Daoy (cell line): ENCODE results near the gene PPP1R15B. TPM values are rescaled to one million over a fixed set of nuclear protein-coding genes. Genes with fewer than 3 reads are reported as not detected.

Experiments used
- DNase-seq: peaks from one replicate; pipeline ENCODE4 v3.0.0-alpha.2; 2015; ENCODE audit warnings: low read depth
- total RNA-seq: library from RNA; depleted of rRNA; stranded (reverse); fragments of >200 nt; shearing (Covaris generic); gene quantifications from 2 replicates; pipeline ENCODE4 v1.2.3, GENCODE V29; 2014; rRNA removed

The PPP1R15B gene
- total RNA-seq, 1 experiment from 2014 or later: 22.5 TPM

DNA sequence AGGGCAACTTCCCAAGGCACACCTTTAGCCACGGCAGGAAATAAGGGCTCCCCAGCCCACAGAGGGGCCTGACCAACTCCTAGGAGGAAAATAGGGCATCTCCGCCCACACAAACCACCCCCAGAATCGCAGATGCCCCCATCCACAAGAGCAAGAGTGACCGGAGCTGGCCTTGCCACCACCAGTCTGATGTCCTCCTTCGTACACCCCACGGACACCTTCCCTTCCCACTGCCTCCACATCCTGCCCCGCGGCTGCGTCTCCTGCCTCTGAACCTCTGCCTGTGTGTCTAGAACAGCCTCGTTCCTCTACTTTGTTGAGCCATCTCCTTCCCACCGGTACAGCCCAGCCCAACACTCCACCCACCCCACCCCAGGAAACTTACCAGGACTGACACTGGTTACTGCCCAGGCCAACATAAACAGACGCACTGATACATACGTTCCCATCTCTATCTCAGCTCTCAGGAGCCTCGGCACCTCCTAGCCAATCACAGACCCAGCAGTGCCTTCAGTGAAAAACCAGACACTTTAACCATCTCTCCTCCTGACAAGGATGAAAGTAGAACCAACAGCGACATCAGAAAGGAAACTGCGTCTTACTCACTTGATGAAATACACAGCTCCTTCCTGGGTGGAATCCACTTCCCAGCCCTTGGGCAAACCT, 44.3 kb downstream of the PPP1R15B start:
- no peak for DNase-seq

GRCh38 chr1:204366759-204367158, 44.9 kb downstream of the PPP1R15B start:
- DNase-seq: peak; percentile 32

- peak; percentile 79 for DNase-seq
These were observed 48.1 kb downstream of the PPP1R15B start for GRCh38 chr1:204363335-204364114.

DNA sequence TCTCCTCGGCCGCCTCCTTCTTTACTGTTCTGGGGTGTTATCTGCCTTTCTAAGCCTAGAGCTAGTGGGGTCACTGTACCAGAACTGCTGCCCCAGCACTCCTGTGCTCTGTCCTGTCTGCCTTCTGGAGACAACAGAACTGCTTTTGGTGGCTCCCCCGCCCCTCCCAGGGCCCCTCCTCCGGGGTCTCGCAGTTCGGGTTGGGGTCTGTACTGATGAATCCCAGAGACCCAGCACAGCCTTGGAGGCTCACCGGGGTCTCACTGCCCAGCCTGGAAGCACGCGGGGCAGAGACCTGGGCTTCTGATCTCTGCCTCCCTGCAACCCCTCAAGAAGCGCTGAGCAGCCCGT, 48.7 kb downstream of the PPP1R15B start:
- DNase-seq: no peak

- no peak for DNase-seq
These were observed 49.8 kb downstream of the PPP1R15B start for GRCh38 chr1:204361781-204362180.

DNA sequence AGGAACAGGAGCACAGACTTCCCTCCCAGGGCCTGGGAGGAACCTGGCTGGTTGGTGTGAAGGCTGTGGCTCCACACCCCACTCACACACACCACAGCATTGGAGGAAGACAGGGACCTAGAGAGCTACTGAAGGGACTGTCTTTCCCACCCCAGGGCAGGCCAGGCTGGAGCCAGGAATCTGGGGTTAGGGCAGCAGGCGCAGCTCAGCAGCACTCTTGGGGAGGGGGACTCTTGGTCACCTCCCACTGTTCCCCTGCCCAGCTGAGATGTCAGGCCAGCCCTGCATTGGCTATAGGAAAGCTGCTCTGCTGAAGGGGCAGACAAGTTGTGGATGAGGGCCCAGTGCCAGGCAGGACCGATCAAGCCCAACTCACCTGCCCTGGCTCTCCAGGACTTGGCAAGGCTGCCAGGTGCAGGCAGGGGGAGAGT, 50.3 kb downstream of the PPP1R15B start:
- no peak for DNase-seq

- DNase-seq: no peak
These were observed 51.3 kb downstream of the PPP1R15B start for GRCh38 chr1:204360314-204360713.

GRCh38 chr1:204359474-204360255, 52.0 kb downstream of the PPP1R15B start, which contains the start of gene PLEKHA6:
TSS of gene PLEKHA6 (minus strand) at chr1:204359929. CDS start at chr1:204273727, 86,202 bp downstream.
- DNase-seq: peak; percentile 63

DNA sequence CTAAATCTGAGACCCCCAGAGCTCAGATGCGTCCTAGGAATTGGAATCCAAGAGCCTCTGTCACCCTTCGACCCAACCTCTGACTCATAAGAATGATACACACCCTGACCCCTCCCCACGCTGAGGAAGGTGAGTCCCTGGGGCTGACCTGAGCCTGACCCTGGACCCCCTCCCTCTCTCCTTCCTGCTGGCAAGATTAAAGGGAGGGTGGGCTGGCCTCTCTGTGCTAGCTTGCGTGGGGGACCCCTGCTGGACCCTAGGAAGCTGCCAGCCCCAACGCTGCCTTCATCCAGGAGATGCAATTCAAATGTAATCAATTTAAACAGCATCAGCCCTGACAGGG, 52.5 kb downstream of the PPP1R15B start:
- DNase-seq: no peak

GRCh38 chr1:204358605-204359004, 53.0 kb downstream of the PPP1R15B start:
- no peak for DNase-seq

- DNase-seq: peak; percentile 34
These were observed 53.8 kb downstream of the PPP1R15B start for GRCh38 chr1:204357551-204358490.

- no peak for DNase-seq
These were observed 54.6 kb downstream of the PPP1R15B start for GRCh38 chr1:204356997-204357396.

- no peak for DNase-seq
These were observed 55.7 kb downstream of the PPP1R15B start for GRCh38 chr1:204355913-204356312.

- DNase-seq: no peak
These were observed 57.0 kb downstream of the PPP1R15B start for GRCh38 chr1:204354579-204354978.

Other genes starting within 250 kb of the PPP1R15B start
- gene REN, start 245.5 kb downstream of the PPP1R15B start, total RNA-seq: not detected in 2 replicates
- gene KISS1, start 215.3 kb downstream of the PPP1R15B start, total RNA-seq: 0.86 TPM in 1 of 2 replicates, not detected in the other
- not detected in 2 replicates for gene GOLT1A, start 197.8 kb downstream of the PPP1R15B start, total RNA-seq
- 0.29 and 0.83 TPM in 2 replicates for gene PLEKHA6, start 51.9 kb downstream of the PPP1R15B start, total RNA-seq
- gene PIK3C2B, start 83.0 kb upstream of the PPP1R15B start, total RNA-seq: 0.54 and 0.91 TPM in 2 replicates
- 12.7 and 15.0 TPM in 2 replicates for gene MDM4, start 104.6 kb upstream of the PPP1R15B start, total RNA-seq